Calu3 (cell line): ENCODE measurements around the gene SH2D3A. TPM values are rescaled to one million over a fixed set of nuclear protein-coding genes. Genes with fewer than 3 reads are reported as not detected.

Experiments used
- BruUV-seq: library from RNA; stranded (reverse); fragments of 400-500 nt; replicated peaks from 2 replicates; lab custom pipeline; 2021; lab: Mats Ljungman, UMichigan
- CTCF ChIA-PET: fragments of 300-600 bp; sonication (Branson Sonifier 250); formaldehyde crosslinking; loops from one replicate; lab custom pipeline; 2022; ENCODE audit warnings: antibody characterized with exemption; lab: Charles Lee
- DNase-seq: peaks from one replicate; pipeline ENCODE4 v3.0.0; 2022
- H3K27ac Mint-ChIP-seq: one replicate; pipeline ENCODE4 v1.8.0; 2022; ENCODE audit warnings: mixed read lengths; ENCODE audit not compliant: unreplicated experiment
- H3K27me3 Mint-ChIP-seq: one replicate; pipeline ENCODE4 v1.8.0; 2022; ENCODE audit warnings: mixed read lengths; ENCODE audit not compliant: unreplicated experiment
- H3K36me3 Mint-ChIP-seq: one replicate; pipeline ENCODE4 v1.8.0; 2022; ENCODE audit warnings: mild to moderate bottlenecking, moderate library complexity, mixed read lengths; ENCODE audit not compliant: insufficient read depth, unreplicated experiment
- H3K4me1 Mint-ChIP-seq: one replicate; pipeline ENCODE4 v1.8.0; 2022; ENCODE audit warnings: mild to moderate bottlenecking, low read depth, mixed read lengths; ENCODE audit not compliant: unreplicated experiment
- H3K4me3 Mint-ChIP-seq: one replicate; pipeline ENCODE4 v1.8.0; 2022; ENCODE audit warnings: mild to moderate bottlenecking, low read depth, moderate library complexity, mixed read lengths; ENCODE audit not compliant: unreplicated experiment
- H3K9me3 Mint-ChIP-seq: one replicate; pipeline ENCODE4 v1.8.0; 2022; ENCODE audit warnings: low read depth, mixed read lengths; ENCODE audit not compliant: unreplicated experiment
- CTCF ChIP-seq: fragments of 200-600 bp; IDR thresholded peaks from one replicate; pipeline ENCODE4 v1.8.0; 2022; ENCODE audit warnings: antibody characterized with exemption; ENCODE audit not compliant: unreplicated experiment
- intact Hi-C: fragments of 100-400 bp; cut with micrococcal nuclease; formaldehyde crosslinking; loops from one replicate; pipeline ENCODE4 v1.10.0; 2022; ENCODE audit not compliant: unreplicated experiment
- total RNA-seq: library from RNA; stranded (reverse); gene quantifications from 2 replicates; pipeline ENCODE4 v1.2.3, GENCODE V29; 2022

The SH2D3A gene
- total RNA-seq, 1 experiment from 2014 or later: 64.0 TPM

DNA sequence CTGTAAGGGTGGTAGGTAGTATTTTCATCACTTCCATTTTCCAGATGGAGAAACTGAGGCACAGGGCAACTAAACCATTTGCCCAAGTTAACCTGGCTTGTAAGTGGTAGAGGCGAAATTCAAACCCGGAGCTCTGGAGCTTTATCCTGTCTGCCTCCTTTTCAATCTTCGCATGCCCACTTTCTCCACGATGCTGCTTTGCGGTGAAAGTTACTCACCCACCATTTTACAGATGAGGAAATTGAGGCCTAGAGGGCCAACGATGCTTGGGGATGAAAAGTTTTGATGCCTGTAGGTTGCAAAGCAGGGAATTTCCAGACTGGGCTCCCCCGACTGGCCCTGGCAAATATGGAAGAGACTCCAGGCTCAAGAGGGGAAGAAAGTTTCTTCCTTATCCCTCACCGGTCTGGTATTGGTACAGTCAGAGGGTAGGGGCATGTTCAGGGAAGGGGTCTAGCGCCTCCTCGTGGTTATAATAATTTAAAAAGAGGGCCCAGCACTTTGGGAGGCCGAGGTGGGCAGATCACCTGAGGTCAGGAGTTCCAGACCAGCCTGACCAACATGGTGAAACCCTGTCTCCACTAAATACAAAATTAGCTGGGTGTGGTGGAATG is 1.9 kb upstream of the SH2D3A start:
- no TSS peak for BruUV-seq
- no peak for TF ChIP-seq CTCF
- Mint-ChIP-seq H3K9me3 (peaks cover 3% of the 10 kb centered on the region), H3K27me3 (no peaks in the 10 kb centered on the region), H3K36me3 (peaks cover 39% of the 10 kb centered on the region), H3K4me3 (no peak overlapping the region), H3K4me1 (peaks cover 12% of the 10 kb centered on the region), H3K27ac (no peak overlapping the region)
- intact Hi-C loops: no loop called here
- no peak for DNase-seq
- CTCF ChIA-PET: interaction anchor here (1.7 kb wide), 1 partner anchor 12 kb away, joined by 3 read pairs; no protein-coding TSS in a partner anchor

- BruUV-seq: TSS peak; percentile 49
- peaks cover 12% of the 10 kb centered on the region for H3K4me1 Mint-ChIP-seq
- CTCF ChIA-PET: interaction anchor here (0.7 to 1.7 kb wide), 4 partner anchors 30 to 95 kb away, joined by 3 to 8 read pairs (median 4); no protein-coding TSS in a partner anchor
- H3K4me3 Mint-ChIP-seq: peak overlapping the region; percentile 78
- H3K9me3 Mint-ChIP-seq: peaks cover 3% of the 10 kb centered on the region
- peaks cover 41% of the 10 kb centered on the region for H3K36me3 Mint-ChIP-seq
- no peak for DNase-seq
- no peak for TF ChIP-seq CTCF
- intact Hi-C loops: no loop called here
- peak overlapping the region; percentile 94 for H3K27ac Mint-ChIP-seq
- no peaks in the 10 kb centered on the region for H3K27me3 Mint-ChIP-seq
These were observed 1.1 kb upstream of the SH2D3A start for GRCh38 chr19:6768236-6768785.

GRCh38 chr19:6767081-6767356 is 216 bp downstream of the SH2D3A start:
- Mint-ChIP-seq H3K4me3 (peak overlapping the region; percentile 78), H3K9me3 (peaks cover 3% of the 10 kb centered on the region), H3K36me3 (peaks cover 48% of the 10 kb centered on the region), H3K4me1 (peaks cover 12% of the 10 kb centered on the region), H3K27ac (peak overlapping the region; percentile 94), H3K27me3 (no peaks in the 10 kb centered on the region)
- intact Hi-C loops: loop anchor here (1.0 to 2.0 kb wide), 2 partner anchors 34 to 96 kb away; no protein-coding TSS in a partner anchor
- no TSS peak for BruUV-seq
- CTCF ChIA-PET: interaction anchor here (0.8 to 1.7 kb wide), 3 partner anchors 14 to 97 kb away, joined by 5 to 8 read pairs (median 5); no protein-coding TSS in a partner anchor
- no peak for DNase-seq
- no peak for TF ChIP-seq CTCF

DNA sequence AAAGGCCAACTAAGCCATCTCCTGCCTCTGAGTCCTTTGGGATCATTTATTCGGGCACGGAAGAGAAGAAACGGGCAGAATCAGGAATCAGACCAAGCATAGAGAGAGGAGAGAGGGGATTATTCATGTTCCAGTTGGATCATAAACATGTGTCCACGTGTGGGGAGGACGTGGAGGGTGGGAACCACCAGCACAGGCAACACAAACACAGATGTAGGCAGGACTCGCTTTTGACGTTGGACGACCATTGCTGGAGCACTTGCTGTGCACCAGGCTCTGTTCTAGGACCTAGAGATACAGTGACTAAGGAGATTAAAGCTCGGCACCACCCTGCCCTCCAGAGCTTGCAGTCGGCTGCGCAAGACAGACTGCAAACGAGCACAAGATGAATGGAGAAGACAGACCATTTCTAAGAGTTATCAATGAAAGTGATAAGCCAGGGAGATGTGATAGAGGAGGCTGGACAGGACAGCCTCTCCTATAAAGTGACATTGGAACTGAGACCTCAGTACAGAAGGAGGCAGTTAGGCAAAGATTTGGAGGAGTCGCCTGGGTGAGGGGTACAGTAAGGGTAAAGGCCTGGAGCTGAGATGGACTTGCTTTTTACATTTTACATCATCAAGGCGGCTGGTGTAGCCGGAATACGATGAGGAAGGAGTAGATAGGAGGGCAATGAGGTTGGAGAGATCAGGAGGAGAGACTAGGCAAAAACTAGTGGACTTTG is 716 bp downstream of the SH2D3A start:
- TF ChIP-seq CTCF: no peak
- Mint-ChIP-seq H3K36me3 (peaks cover 48% of the 10 kb centered on the region), H3K4me3 (peak overlapping the region; percentile 78), H3K27ac (peak overlapping the region; percentile 94), H3K27me3 (no peaks in the 10 kb centered on the region), H3K4me1 (peaks cover 12% of the 10 kb centered on the region), H3K9me3 (peaks cover under 1% of the 10 kb centered on the region)
- no peak for DNase-seq
- BruUV-seq: TSS peak; percentile 93
- CTCF ChIA-PET: interaction anchor here (0.8 to 1.7 kb wide), 2 partner anchors 28 to 29 kb away, joined by 5 read pairs; partner anchors contain the start of gene GPR108
- intact Hi-C loops: loop anchor here (1.0 to 2.0 kb wide), 2 partner anchors 34 to 97 kb away; no protein-coding TSS in a partner anchor
